Keratinocyte (primary cell): ENCODE measurements around the gene RERE.

Source experiments
- EZH2 ChIP-seq: IDR thresholded peaks from one replicate; pipeline ENCODE4 v1.6.1; 2012; ENCODE audit warnings: inconsistent platforms, mild to moderate bottlenecking, low read length, moderate library complexity
- TF ChIP-seq, protein P1 (sequence below), 3 experiments: IDR thresholded peaks in 1 of 3; conservative IDR thresholded peaks in 1 of 3; optimal IDR thresholded peaks in 1 of 3; 2 replicates in 2 of 3; 3 replicates in 1 of 3; pipeline versions ENCODE3 to v1.5.1; 2011; ENCODE audit warnings: low read length in 3 of 3, mild to moderate bottlenecking in 3 of 3, moderate library complexity in 2 of 3, control low read depth in 1 of 3, inconsistent platforms in 1 of 3; ENCODE audit not compliant: insufficient read depth in 2 of 3; ENCODE audit errors: extremely low read depth in 1 of 3

DNA sequence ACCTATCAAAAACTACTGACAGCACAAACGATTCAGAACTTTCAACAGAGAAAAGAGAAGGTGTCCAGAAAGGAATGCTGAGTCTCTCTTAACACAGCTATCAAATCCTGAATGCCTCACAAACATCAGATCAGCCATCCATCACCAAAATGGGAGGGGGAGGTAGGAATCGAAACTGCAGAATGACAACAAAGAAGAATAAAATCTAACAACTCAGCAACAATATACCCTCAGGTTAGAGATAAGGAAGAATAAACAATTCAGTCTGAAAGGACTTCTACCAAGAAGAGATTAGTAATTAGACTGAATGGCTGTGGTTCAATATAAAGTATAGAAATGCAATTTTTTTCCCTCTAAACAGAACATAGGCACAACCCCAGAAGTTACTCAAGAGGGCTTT, 94.4 kb downstream of the RERE start:
- TF ChIP-seq, protein P1, sequence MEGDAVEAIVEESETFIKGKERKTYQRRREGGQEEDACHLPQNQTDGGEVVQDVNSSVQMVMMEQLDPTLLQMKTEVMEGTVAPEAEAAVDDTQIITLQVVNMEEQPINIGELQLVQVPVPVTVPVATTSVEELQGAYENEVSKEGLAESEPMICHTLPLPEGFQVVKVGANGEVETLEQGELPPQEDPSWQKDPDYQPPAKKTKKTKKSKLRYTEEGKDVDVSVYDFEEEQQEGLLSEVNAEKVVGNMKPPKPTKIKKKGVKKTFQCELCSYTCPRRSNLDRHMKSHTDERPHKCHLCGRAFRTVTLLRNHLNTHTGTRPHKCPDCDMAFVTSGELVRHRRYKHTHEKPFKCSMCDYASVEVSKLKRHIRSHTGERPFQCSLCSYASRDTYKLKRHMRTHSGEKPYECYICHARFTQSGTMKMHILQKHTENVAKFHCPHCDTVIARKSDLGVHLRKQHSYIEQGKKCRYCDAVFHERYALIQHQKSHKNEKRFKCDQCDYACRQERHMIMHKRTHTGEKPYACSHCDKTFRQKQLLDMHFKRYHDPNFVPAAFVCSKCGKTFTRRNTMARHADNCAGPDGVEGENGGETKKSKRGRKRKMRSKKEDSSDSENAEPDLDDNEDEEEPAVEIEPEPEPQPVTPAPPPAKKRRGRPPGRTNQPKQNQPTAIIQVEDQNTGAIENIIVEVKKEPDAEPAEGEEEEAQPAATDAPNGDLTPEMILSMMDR (optimal IDR thresholded peaks at IDR 0.05 in 1 of 3, IDR thresholded peaks at IDR 0.05 in 1 of 3, conservative IDR thresholded peaks at IDR 0.05 in 1 of 3; ENCODE audit: extremely low read depth in 1 of 3, insufficient read depth in 2 of 3, low read length in 3 of 3) = no peak
- TF ChIP-seq EZH2 = no peak
